ENCODE results near the gene SLC35A3.
A peak's percentile ranks its signal among the peaks of the same experiment; 100 is the strongest.
"Not testable (repeated sequence)": the region's sequence is repeated elsewhere in the genome, so short reads cannot be mapped to it uniquely, and the experiment has no call there.

SLC35A3 gene

GRCh38 chr1:99969260-99969728, 502 bp upstream of the SLC35A3 start:
- no peak for DNase-seq (ENCODE audit: low read depth, low spot score)
- POLR2A ChIA-PET, result interaction anchor here (0.6 to 1.4 kb wide), 4 partner anchors 9 to 69 kb away, joined by 3 to 4 read pairs (median 4); a partner anchor contains a TSS
- no peak for TF ChIP-seq CTCF (IDR thresholded peaks at IDR 0.05; ENCODE audit: insufficient read depth, low read length, missing control alignments)
- CTCF ChIA-PET, result no interaction called here
- peak overlapping the region; percentile 88 for H3K4me3 ChIP-seq (ENCODE audit: low read depth, low read length)

DNA sequence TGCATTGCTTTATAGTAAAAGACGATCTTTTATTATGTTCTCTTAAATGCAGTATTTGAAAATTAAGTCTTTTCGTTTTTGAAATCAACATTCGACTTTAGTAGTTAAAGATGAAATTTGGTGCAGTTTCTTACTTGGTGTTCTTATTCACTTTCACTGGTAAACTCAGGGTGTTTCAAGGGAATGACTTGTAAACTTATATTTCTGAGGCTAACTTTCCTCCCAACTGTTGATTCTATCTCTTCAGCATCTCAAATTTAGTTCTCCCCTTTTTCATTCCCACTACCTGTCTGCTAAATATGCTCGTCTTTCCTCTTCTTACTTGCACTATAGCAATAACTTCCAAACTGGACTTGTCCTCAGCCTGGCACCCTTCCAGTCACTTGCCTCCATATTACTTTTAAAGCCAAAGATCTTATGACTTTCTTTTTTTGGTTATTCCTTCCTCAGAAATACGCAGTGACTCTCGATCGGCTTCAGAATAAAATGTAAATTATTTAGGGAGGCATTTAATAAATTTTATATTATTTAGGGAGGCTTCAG, 988 bp downstream of the SLC35A3 start:
- no peak for DNase-seq (ENCODE audit: low read depth, low spot score)
- no peak for TF ChIP-seq CTCF (IDR thresholded peaks at IDR 0.05; ENCODE audit: insufficient read depth, low read length, missing control alignments)
- ChIA-PET CTCF (no interaction called here), POLR2A (interaction anchor here (1.2 kb wide), 1 partner anchor 279 kb away, joined by 4 read pairs; the partner anchor contains the start of gene DBT)
- H3K4me3 ChIP-seq (ENCODE audit: low read depth, low read length), result peak overlapping the region; percentile 88

GRCh38 chr1:99972066-99972465, 2.3 kb downstream of the SLC35A3 start:
- DNase-seq (ENCODE audit: low read depth, low spot score); CTCF ChIA-PET; H3K4me3 ChIP-seq (ENCODE audit: low read depth, low read length): not testable (repeated sequence)
- POLR2A ChIA-PET, result interaction anchor here (0.7 kb wide), 1 partner anchor 651 kb away, joined by 3 read pairs; no protein-coding TSS in a partner anchor

DNA sequence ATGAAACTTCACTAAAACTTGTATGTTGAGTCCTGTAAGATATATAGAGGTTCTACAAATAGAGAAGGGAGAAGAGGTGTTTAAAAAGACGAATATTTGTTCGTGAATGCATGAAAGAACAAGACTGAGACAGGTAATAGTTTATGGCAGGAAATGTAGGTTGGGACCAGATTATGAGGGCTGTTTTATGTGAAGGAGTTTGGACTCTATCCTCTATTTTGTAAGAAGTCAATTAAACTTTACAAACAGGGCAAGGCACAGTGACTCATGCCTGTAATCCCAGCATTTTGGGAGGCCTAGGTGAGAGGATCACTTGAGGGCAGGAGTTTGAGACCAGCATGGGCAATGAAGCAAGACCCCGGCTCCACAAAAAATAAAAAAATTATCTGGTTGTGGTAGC, 5.7 kb downstream of the SLC35A3 start:
- ChIA-PET CTCF (no interaction called here), POLR2A (no interaction called here)
- no peak for DNase-seq (ENCODE audit: low read depth, low spot score)
- no peak overlapping the region for H3K4me3 ChIP-seq (ENCODE audit: low read depth, low read length)
- no peak for TF ChIP-seq CTCF (IDR thresholded peaks at IDR 0.05; ENCODE audit: insufficient read depth, low read length, missing control alignments)

DNA sequence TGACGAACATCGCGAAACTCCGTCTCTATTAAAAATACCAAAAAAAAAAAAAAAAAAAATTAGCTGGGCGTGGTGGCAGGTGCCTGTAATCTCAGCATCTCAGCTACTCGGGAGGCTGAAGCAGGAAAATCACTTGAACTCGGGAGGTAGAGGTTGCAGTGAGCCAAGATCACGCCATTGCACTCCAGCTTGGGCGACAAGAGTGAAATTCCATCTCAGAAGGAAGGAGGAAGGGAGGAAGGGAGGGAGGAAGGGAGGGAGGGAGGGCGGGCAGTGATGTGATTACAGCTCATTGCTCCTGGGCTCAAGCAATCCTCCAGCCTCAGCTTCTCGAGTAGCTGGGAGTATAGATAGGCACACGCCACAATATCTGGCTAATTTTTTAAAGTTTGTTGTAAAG, 7.5 kb downstream of the SLC35A3 start:
- H3K4me3 ChIP-seq (ENCODE audit: low read depth, low read length); CTCF ChIA-PET; DNase-seq (ENCODE audit: low read depth, low spot score): not testable (repeated sequence)
- POLR2A ChIA-PET, result interaction anchor here (1.2 kb wide), 1 partner anchor 8 kb away, joined by 3 read pairs; the partner anchor contains the start of gene SLC35A3

GRCh38 chr1:99978218-99978617, 8.4 kb downstream of the SLC35A3 start:
- TF ChIP-seq CTCF (IDR thresholded peaks at IDR 0.05; ENCODE audit: insufficient read depth, low read length, missing control alignments), result no peak
- no peak overlapping the region for H3K4me3 ChIP-seq (ENCODE audit: low read depth, low read length)
- ChIA-PET POLR2A (interaction anchor here (1.2 kb wide), 1 partner anchor 9 kb away, joined by 3 read pairs; the partner anchor contains the start of gene SLC35A3), CTCF (no interaction called here)
- no peak for DNase-seq (ENCODE audit: low read depth, low spot score)

GRCh38 chr1:99979091-99979490, 9.3 kb downstream of the SLC35A3 start:
- TF ChIP-seq CTCF (IDR thresholded peaks at IDR 0.05; ENCODE audit: insufficient read depth, low read length, missing control alignments), result no peak
- CTCF ChIA-PET, result no interaction called here
- H3K4me3 ChIP-seq (ENCODE audit: low read depth, low read length), result no peak overlapping the region
- DNase-seq (ENCODE audit: low read depth, low spot score), result no peak
- POLR2A ChIA-PET, result no interaction called here
